SH-SY5Y (cell line): ENCODE data around the gene BIRC6.

Source experiments
- GATA2 ChIP-seq: IDR thresholded peaks from 2 replicates; pipeline ENCODE4 v1.6.1; 2011; ENCODE audit warnings: mild to moderate bottlenecking, low read depth, low read length
- GATA3 ChIP-seq: IDR thresholded peaks from 2 replicates; pipeline ENCODE4 v1.6.1; 2011; ENCODE audit warnings: low read depth, mild to moderate bottlenecking, low read length, moderate library complexity

GRCh38 chr2:32504877-32505478 is 148.2 kb downstream of the BIRC6 start:
- no peak for TF ChIP-seq GATA3
- TF ChIP-seq GATA2 = no peak
